OCI-LY7 (cell line): Measurements from ENCODE around the gene ACCS.

Source experiments
- CTCF ChIP-seq: fragments of 200-600 bp; sonication (generic); conservative IDR thresholded peaks from 2 replicates; pipeline ENCODE4 v1.5.1; 2014; ENCODE audit warnings: mild to moderate bottlenecking, antibody characterized with exemption, low read length, moderate library complexity, mixed read lengths
- EZH2phosphoT487 ChIP-seq: fragments of 200-600 bp; sonication (generic); IDR thresholded peaks from 2 replicates; pipeline ENCODE4 v1.6.1; 2018; ENCODE audit warnings: low read depth, borderline replicate concordance, mild to moderate bottlenecking, mixed run types, antibody characterized with exemption, low read length, moderate library complexity, mixed read lengths

- TF ChIP-seq CTCF: no peak
- TF ChIP-seq EZH2phosphoT487: no peak
These were observed 6.9 kb downstream of the ACCS start for GRCh38 chr11:44072757-44073658.
